HCT116 (cell line): ENCODE results near the gene NCF2. TPM values are rescaled to one million over a fixed set of nuclear protein-coding genes. Genes with fewer than 3 reads are reported as not detected.

Experiments
- ATAC-seq: fragments of 200-7000 bp; cut with Tn5 transposase; 2 replicates; pipeline ENCODE4 v1.9.1; 2020; ENCODE audit warnings: mild to moderate bottlenecking, moderate library complexity
- BruUV-seq: library from RNA; stranded (reverse); fragments of 400-500 nt; replicated peaks from 2 replicates; lab custom pipeline; 2021; lab: Mats Ljungman, UMichigan
- CTCF ChIA-PET: fragments of 300-600 bp; sonication (Branson Sonifier 250); formaldehyde crosslinking; loops from one replicate; lab custom pipeline; 2021; ENCODE audit warnings: antibody characterized with exemption; lab: Charles Lee
- POLR2A ChIA-PET: fragments of 300-600, 350-600 bp; sonication (Branson Sonifier 250); formaldehyde crosslinking; loops from one replicate; lab custom pipeline; 2021; ENCODE audit warnings: antibody characterized with exemption; lab: Charles Lee
- RAD21 ChIA-PET, 2 experiments: fragments of 300-600 bp; sonication (Branson Sonifier 250); formaldehyde crosslinking; loops; one replicate each; lab custom pipeline; 2023; ENCODE audit warnings: low total read pairs in 2 of 2; ENCODE audit not compliant: uncharacterized antibody in 2 of 2, unreplicated experiment in 2 of 2, low non-redundant PET in 1 of 2; lab: Charles Lee
- DNase-seq: peaks from one replicate; pipeline ENCODE4 v3.0.0-alpha.2; 2010; ENCODE audit warnings: low read depth, low spot score
- H2AFZ ChIP-seq: fragments of 200-600 bp; shearing (Covaris generic), sonication (generic); 2 replicates; pipeline ENCODE4 v1.6.1; 2017; ENCODE audit warnings: low read depth, mixed run types, mixed read lengths, antibody characterized with exemption, low read length; ENCODE audit not compliant: poor library complexity, severe bottlenecking
- H3K27ac ChIP-seq: 2 replicates; pipeline ENCODE4 v1.5.1; 2012; ENCODE audit warnings: low read depth, low read length
- H3K27me3 ChIP-seq: fragments of 200-600 bp; sonication (generic); 2 replicates; pipeline ENCODE4 v1.6.1; 2016; ENCODE audit warnings: mixed run types, low read length, mixed read lengths; ENCODE audit not compliant: insufficient read depth
- H3K36me3 ChIP-seq, 2 experiments: fragments of 200-500 bp in 1 of 2; fragments of 200-600 bp in 1 of 2; sonication (Bioruptor generic) in 1 of 2; sonication (generic) in 1 of 2; 2 replicates each; pipeline versions ENCODE4 v1.5.1 to v1.6.1; 2014 to 2016; ENCODE audit warnings: low read length in 2 of 2, inconsistent platforms in 1 of 2, mixed read lengths in 1 of 2, mixed run types in 1 of 2; ENCODE audit not compliant: insufficient read depth in 2 of 2, control insufficient read depth in 1 of 2
- H3K4me1 ChIP-seq, 2 experiments: fragments of 200-600 bp in 1 of 2; sonication (generic) in 1 of 2; 2 replicates each; pipeline versions ENCODE4 v1.5.1 to v1.6.1; 2012 to 2017; ENCODE audit warnings: low read length in 2 of 2, inconsistent platforms in 1 of 2, mild to moderate bottlenecking in 1 of 2, mixed read lengths in 1 of 2, mixed run types in 1 of 2, moderate library complexity in 1 of 2; ENCODE audit not compliant: insufficient read depth in 2 of 2, control insufficient read depth in 1 of 2
- H3K4me2 ChIP-seq: fragments of 200-600 bp; sonication (generic); 2 replicates; pipeline ENCODE4 v1.6.1; 2017; ENCODE audit warnings: mixed run types, low read length, mixed read lengths
- H3K4me3 ChIP-seq, 2 experiments: fragments of 200-600 bp in 1 of 2; sonication (generic) in 1 of 2; replicated peaks in 1 of 2; 2 replicates each; pipeline ENCODE4 v1.5.1; 2011 to 2016; ENCODE audit warnings: low read length in 2 of 2, control low read depth in 1 of 2, low read depth in 1 of 2, mild to moderate bottlenecking in 1 of 2, mixed read lengths in 1 of 2, mixed run types in 1 of 2
- H3K79me2 ChIP-seq: fragments of 200-600 bp; sonication (generic); 2 replicates; pipeline ENCODE4 v1.6.1; 2017; ENCODE audit warnings: mild to moderate bottlenecking, mixed run types, low read length, moderate library complexity, mixed read lengths; ENCODE audit not compliant: insufficient read depth
- H3K9ac ChIP-seq: fragments of 200-600 bp; sonication (generic); 2 replicates; pipeline ENCODE4 v1.6.1; 2016; ENCODE audit warnings: low read length, mixed read lengths
- H3K9me2 ChIP-seq: fragments of 200-600 bp; sonication (generic), shearing (Covaris generic); 2 replicates; pipeline ENCODE4 v1.6.1; 2017; ENCODE audit warnings: mixed run types, mild to moderate bottlenecking, moderate library complexity; ENCODE audit not compliant: insufficient read depth
- H3K9me3 ChIP-seq, 2 experiments: fragments of 200-500 bp in 1 of 2; fragments of 200-600 bp in 1 of 2; sonication (Bioruptor generic) in 1 of 2; sonication (generic) in 1 of 2; 2 replicates each; pipeline ENCODE4 v1.6.1; 2014 to 2017; ENCODE audit warnings: low read length in 2 of 2, mixed read lengths in 2 of 2, inconsistent platforms in 1 of 2, low read depth in 1 of 2, mild to moderate bottlenecking in 1 of 2, mixed run types in 1 of 2, moderate library complexity in 1 of 2; ENCODE audit not compliant: control insufficient read depth in 1 of 2, insufficient read depth in 1 of 2
- H4K20me1 ChIP-seq: fragments of 200-600 bp; sonication (generic), shearing (Covaris generic); 2 replicates; pipeline ENCODE4 v1.6.1; 2017; ENCODE audit warnings: mixed run types, mild to moderate bottlenecking, moderate library complexity; ENCODE audit not compliant: insufficient read depth
- CEBPB ChIP-seq: IDR thresholded peaks from 2 replicates; pipeline ENCODE4 v1.6.1; 2012; ENCODE audit warnings: low read depth
- EGR1 ChIP-seq: IDR thresholded peaks from 2 replicates; pipeline ENCODE4 v1.6.1; 2012; ENCODE audit warnings: low read depth
- POLR2A ChIP-seq: IDR thresholded peaks from 2 replicates; pipeline ENCODE4 v1.7.0; 2011; ENCODE audit warnings: borderline replicate concordance; ENCODE audit not compliant: insufficient read depth, insufficient read length; ENCODE audit errors: extremely low read depth
- POLR2AphosphoS5 ChIP-seq: IDR thresholded peaks from 2 replicates; pipeline ENCODE4 v1.6.1; 2011; ENCODE audit warnings: mild to moderate bottlenecking, low read depth, low read length, moderate library complexity
- SIN3A ChIP-seq: IDR thresholded peaks from 2 replicates; pipeline ENCODE4 v1.6.1; 2012; ENCODE audit warnings: low read depth
- SP1 ChIP-seq: IDR thresholded peaks from 2 replicates; pipeline ENCODE4 v1.6.1; 2012; ENCODE audit warnings: low read depth
- TCF7L2 ChIP-seq: IDR thresholded peaks from 2 replicates; pipeline ENCODE4 v1.7.0; 2011; ENCODE audit warnings: borderline replicate concordance, inconsistent platforms; ENCODE audit not compliant: insufficient read depth, insufficient read length; ENCODE audit errors: extremely low read depth
- intact Hi-C: fragments of 100-400 bp; cut with micrococcal nuclease; formaldehyde crosslinking; loops from 2 replicates; pipeline ENCODE4 v1.10.0; 2022
- total RNA-seq: library from RNA; stranded (reverse); gene quantifications from one replicate; pipeline ENCODE4 v1.2.1, GENCODE V29; 2021; ENCODE audit not compliant: unreplicated experiment
- TF ChIP-seq, protein P1 (sequence below): IDR thresholded peaks from 2 replicates; pipeline ENCODE4 v1.6.1; 2012

NCF2 gene
- total RNA-seq, 1 experiment from 2014 or later: 0.25 TPM

DNA sequence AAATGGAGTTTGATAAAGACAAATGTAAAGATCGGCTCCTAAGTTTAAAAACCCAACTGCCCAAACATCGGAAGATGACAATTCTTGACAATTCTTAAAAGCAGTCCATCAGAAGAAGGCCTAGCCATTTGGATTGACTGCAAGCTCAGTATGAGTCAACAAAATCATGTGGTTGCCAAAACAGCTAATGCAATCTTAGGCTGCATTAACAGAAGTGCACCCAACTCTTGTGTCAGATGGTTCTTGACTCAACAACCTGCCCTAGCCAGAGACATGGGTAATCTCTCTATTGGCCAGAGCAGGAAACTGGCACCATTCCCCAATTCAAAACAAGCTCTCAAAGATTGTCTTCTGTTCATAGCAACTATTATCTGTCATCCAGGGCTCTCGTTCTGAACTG, 9.9 kb upstream of the NCF2 start:
- Histone ChIP-seq H3K79me2 (no peaks in the 10 kb centered on the region), H3K9me3 (no peaks in the 10 kb centered on the region), H3K4me1 (no peaks in the 10 kb centered on the region)
- BruUV-seq: no TSS peak
- intact Hi-C loops: no loop called here
- POLR2A ChIA-PET: no interaction called here
- TF ChIP-seq SP1 (no peak), POLR2A (no peak), CEBPB (no peak), POLR2AphosphoS5 (no peak), EGR1 (no peak), SIN3A (no peak)
- TF ChIP-seq, protein P1, sequence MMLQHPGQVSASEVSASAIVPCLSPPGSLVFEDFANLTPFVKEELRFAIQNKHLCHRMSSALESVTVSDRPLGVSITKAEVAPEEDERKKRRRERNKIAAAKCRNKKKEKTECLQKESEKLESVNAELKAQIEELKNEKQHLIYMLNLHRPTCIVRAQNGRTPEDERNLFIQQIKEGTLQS: no peak
- TF ChIP-seq, all 23 proteins: peak for 0
- Histone ChIP-seq H3K36me3 (no peaks in the 10 kb centered on the region), H3K9ac (no peak overlapping the region), H3K4me3 (no peak overlapping the region), H4K20me1 (no peaks in the 10 kb centered on the region), H3K4me2 (no peak overlapping the region), H3K27ac (no peak overlapping the region), H3K27me3 (no peaks in the 10 kb centered on the region), H3K9me2 (no peaks in the 10 kb centered on the region), H2AFZ (no peak overlapping the region)
- ATAC-seq: no peak
- CTCF ChIA-PET: interaction anchor here (0.7 to 1.4 kb wide), 2 partner anchors 9 to 20 kb away, joined by 3 to 4 read pairs; no protein-coding TSS in a partner anchor
- no peak for DNase-seq
- RAD21 ChIA-PET: no interaction called here

DNA sequence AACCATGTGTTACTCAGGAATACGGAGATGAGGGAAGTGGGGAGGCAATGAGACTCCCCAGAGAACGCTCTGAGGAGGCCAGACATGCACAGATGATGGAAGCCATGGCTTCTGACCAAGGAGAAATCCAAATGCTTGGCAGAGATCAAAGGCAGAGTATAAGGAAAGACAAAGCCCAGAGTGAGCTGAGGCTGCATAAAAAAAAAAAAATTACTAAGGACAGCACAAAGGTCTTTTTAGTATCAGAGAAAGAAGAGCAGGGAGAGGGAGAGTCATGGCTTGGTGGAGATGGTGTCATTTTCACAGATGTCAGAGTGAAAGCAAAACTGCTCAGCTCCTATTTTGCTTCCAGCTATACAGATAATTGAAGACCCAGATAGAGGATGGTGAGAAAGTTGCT, 8.1 kb upstream of the NCF2 start:
- Histone ChIP-seq H3K9me3 (no peaks in the 10 kb centered on the region), H3K36me3 (no peaks in the 10 kb centered on the region), H3K27me3 (no peaks in the 10 kb centered on the region), H3K4me3 (no peak overlapping the region), H3K4me2 (no peak overlapping the region), H3K27ac (no peak overlapping the region), H3K9ac (no peak overlapping the region), H3K9me2 (no peaks in the 10 kb centered on the region), H4K20me1 (no peaks in the 10 kb centered on the region), H3K4me1 (peaks cover 0 to 3% of the 10 kb centered on the region in 2 experiments; a peak in 1 of 4 replicates), H3K79me2 (no peaks in the 10 kb centered on the region), H2AFZ (no peak overlapping the region)
- CTCF ChIA-PET: no interaction called here
- BruUV-seq: no TSS peak
- RAD21 ChIA-PET: no interaction called here
- POLR2A ChIA-PET: no interaction called here
- ATAC-seq (no peak), DNase-seq (no peak)
- no peak for TF ChIP-seq TCF7L2
- intact Hi-C loops: no loop called here
